SK-N-SH treated with all-trans-retinoic acid at 6 μM for 48 hours (cell line): ENCODE measurements around the gene RAMP1.

Experiments used
- ATAC-seq: fragments of 200-7000 bp; cut with Tn5 transposase; 3 replicates; pipeline ENCODE4 v1.9.1; 2020; ENCODE audit warnings: mild to moderate bottlenecking, moderate library complexity
- ARNTL ChIP-seq: fragments of 450-650 bp; formaldehyde crosslinking; IDR thresholded peaks from 2 replicates; pipeline ENCODE4 v1.5.0; 2020; ENCODE audit warnings: low read depth, mild to moderate bottlenecking, moderate library complexity, borderline replicate concordance
- BACH2 ChIP-seq: fragments of 250-450 bp; sonication (Bioruptor Pico); IDR thresholded peaks from 2 replicates; pipeline ENCODE4 v1.9.0; 2021; ENCODE audit warnings: mild to moderate bottlenecking, borderline replicate concordance
- CREB5 ChIP-seq: fragments of 250-450 bp; sonication (Bioruptor Pico); IDR thresholded peaks from 2 replicates; pipeline ENCODE4 v1.5.1; 2020; ENCODE audit warnings: low read depth, mild to moderate bottlenecking, moderate library complexity
- CSDC2 ChIP-seq: fragments of 250-450 bp; sonication (Bioruptor Pico); IDR thresholded peaks from 2 replicates; pipeline ENCODE4 v1.5.0; 2020; ENCODE audit warnings: mild to moderate bottlenecking, moderate library complexity
- CSRNP3 ChIP-seq: fragments of 250-450 bp; sonication (Bioruptor Pico); IDR thresholded peaks from 2 replicates; pipeline ENCODE4 v1.5.1; 2021; ENCODE audit warnings: mild to moderate bottlenecking, moderate library complexity
- ESRRG ChIP-seq: fragments of 250-450 bp; sonication (Bioruptor Pico); IDR thresholded peaks from 2 replicates; pipeline ENCODE4 v1.6.1; 2021; ENCODE audit warnings: mild to moderate bottlenecking
- ISL1 ChIP-seq: fragments of 250-450 bp; sonication (Bioruptor Pico); IDR thresholded peaks from 2 replicates; pipeline ENCODE4 v2.1.2; 2022; ENCODE audit warnings: mild to moderate bottlenecking, moderate library complexity
- OSR1 ChIP-seq: fragments of 250-450 bp; sonication (Bioruptor Pico); IDR thresholded peaks from 2 replicates; pipeline ENCODE4 v1.8.0; 2022; ENCODE audit warnings: moderate library complexity, mild to moderate bottlenecking, inconsistent platforms
- PATZ1 ChIP-seq: fragments of 250-450 bp; sonication (Bioruptor Pico); IDR thresholded peaks from 2 replicates; pipeline ENCODE4 v1.8.0; 2020; ENCODE audit warnings: mild to moderate bottlenecking, moderate library complexity, borderline replicate concordance
- POU6F1 ChIP-seq: fragments of 250-450 bp; sonication (Bioruptor Pico); IDR thresholded peaks from 2 replicates; pipeline ENCODE4 v1.8.0; 2021; ENCODE audit warnings: low read depth, mild to moderate bottlenecking, moderate library complexity, borderline replicate concordance
- PPARA ChIP-seq: fragments of 250-450 bp; sonication (Bioruptor Pico); IDR thresholded peaks from 2 replicates; pipeline ENCODE4 v1.5.0; 2020; ENCODE audit warnings: mild to moderate bottlenecking, borderline replicate concordance
- RARB ChIP-seq: fragments of 250-450 bp; sonication (Bioruptor Pico); IDR thresholded peaks from 2 replicates; pipeline ENCODE4 v1.8.0; 2021; ENCODE audit warnings: mild to moderate bottlenecking, moderate library complexity
- SNAI2 ChIP-seq: fragments of 250-450 bp; sonication (Bioruptor Pico); IDR thresholded peaks from 2 replicates; pipeline ENCODE4 v1.5.0; 2020; ENCODE audit warnings: mild to moderate bottlenecking, moderate library complexity
- TCF4 ChIP-seq: fragments of 250-450 bp; sonication (Bioruptor Pico); IDR thresholded peaks from 2 replicates; pipeline ENCODE4 v1.8.0; 2021; ENCODE audit warnings: mild to moderate bottlenecking, moderate library complexity, borderline replicate concordance
- TOX ChIP-seq: fragments of 250-450 bp; sonication (Bioruptor Pico); IDR thresholded peaks from 2 replicates; pipeline ENCODE4 v1.8.0; 2021; ENCODE audit warnings: mild to moderate bottlenecking, moderate library complexity, borderline replicate concordance
- TSHZ2 ChIP-seq: fragments of 250-450 bp; sonication (Bioruptor Pico); IDR thresholded peaks from 2 replicates; pipeline ENCODE4 v1.5.0; 2020; ENCODE audit warnings: mild to moderate bottlenecking, moderate library complexity
- ZC3H10 ChIP-seq: fragments of 250-450 bp; sonication (Bioruptor Pico); IDR thresholded peaks from 2 replicates; pipeline ENCODE4 v1.5.1; 2021; ENCODE audit warnings: mild to moderate bottlenecking, moderate library complexity
- ZFP3 ChIP-seq: fragments of 250-450 bp; sonication (Bioruptor Pico); IDR thresholded peaks from 2 replicates; pipeline ENCODE4 v1.5.0; 2020; ENCODE audit warnings: mild to moderate bottlenecking, moderate library complexity
- ZFP30 ChIP-seq: fragments of 450-650 bp; formaldehyde crosslinking; IDR thresholded peaks from 2 replicates; pipeline ENCODE4 v1.5.0; 2022; ENCODE audit warnings: mild to moderate bottlenecking, moderate library complexity
- ZNF565 ChIP-seq: fragments of 450-650 bp; formaldehyde crosslinking; conservative IDR thresholded peaks from 2 replicates; pipeline ENCODE4 v1.5.0; 2020; ENCODE audit warnings: low read depth, mild to moderate bottlenecking, moderate library complexity
- ZNF70 ChIP-seq: fragments of 450-650 bp; formaldehyde crosslinking; IDR thresholded peaks from 2 replicates; pipeline ENCODE4 v1.5.0; 2020; ENCODE audit warnings: mild to moderate bottlenecking, moderate library complexity
- ZNF8 ChIP-seq: fragments of 450-650 bp; formaldehyde crosslinking; IDR thresholded peaks from 2 replicates; pipeline ENCODE4 v1.5.0; 2020; ENCODE audit warnings: mild to moderate bottlenecking, moderate library complexity

RAMP1 gene

GRCh38 chr2:237863102-237863511 is 3.7 kb downstream of the RAMP1 start:
- no peak for TF ChIP-seq ESRRG (CRISPR knock-in tag)
- TF ChIP-seq BACH2 (CRISPR knock-in tag), result no peak
- TF ChIP-seq ISL1 (CRISPR knock-in tag), result no peak
- no peak for TF ChIP-seq ARNTL (CRISPR knock-in tag)
- TF ChIP-seq ZNF565 (CRISPR knock-in tag), result no peak
- no peak for TF ChIP-seq CSRNP3 (CRISPR knock-in tag)
- no peak for TF ChIP-seq TOX (CRISPR knock-in tag)
- TF ChIP-seq ZFP3 (CRISPR knock-in tag), result no peak
- no peak for TF ChIP-seq OSR1 (CRISPR knock-in tag)
- TF ChIP-seq TSHZ2 (CRISPR knock-in tag), result no peak
- TF ChIP-seq PPARA (CRISPR knock-in tag), result no peak
- no peak for TF ChIP-seq ZNF8 (CRISPR knock-in tag)
- no peak for TF ChIP-seq ZNF70 (CRISPR knock-in tag)
- TF ChIP-seq CREB5 (CRISPR knock-in tag), result no peak
- no peak for TF ChIP-seq ZFP30 (CRISPR knock-in tag)
- no peak for TF ChIP-seq RARB (CRISPR knock-in tag)
- no peak for TF ChIP-seq SNAI2 (CRISPR knock-in tag)
- TF ChIP-seq ZC3H10 (CRISPR knock-in tag), result no peak
- no peak for ATAC-seq

- no peak for ATAC-seq
- no peak for TF ChIP-seq TOX (CRISPR knock-in tag)
- TF ChIP-seq TCF4 (CRISPR knock-in tag), result no peak
- TF ChIP-seq PATZ1 (CRISPR knock-in tag), result no peak
- TF ChIP-seq SNAI2 (CRISPR knock-in tag), result no peak
- no peak for TF ChIP-seq ARNTL (CRISPR knock-in tag)
- no peak for TF ChIP-seq ESRRG (CRISPR knock-in tag)
- TF ChIP-seq PPARA (CRISPR knock-in tag), result no peak
- TF ChIP-seq ZNF70 (CRISPR knock-in tag), result no peak
- TF ChIP-seq BACH2 (CRISPR knock-in tag), result no peak
- no peak for TF ChIP-seq POU6F1
- TF ChIP-seq CSRNP3 (CRISPR knock-in tag), result no peak
- no peak for TF ChIP-seq ZFP30 (CRISPR knock-in tag)
- TF ChIP-seq ISL1 (CRISPR knock-in tag), result no peak
- no peak for TF ChIP-seq OSR1 (CRISPR knock-in tag)
- TF ChIP-seq TSHZ2 (CRISPR knock-in tag), result no peak
- TF ChIP-seq ZC3H10 (CRISPR knock-in tag), result no peak
- TF ChIP-seq ZNF8 (CRISPR knock-in tag), result no peak
- TF ChIP-seq CSDC2 (CRISPR knock-in tag), result no peak
- TF ChIP-seq CREB5 (CRISPR knock-in tag), result no peak
- no peak for TF ChIP-seq ZNF565 (CRISPR knock-in tag)
These were observed 4.4 kb downstream of the RAMP1 start for GRCh38 chr2:237863689-237864443.
